ENCODE measurements around the gene TFG.

TFG gene

DNA sequence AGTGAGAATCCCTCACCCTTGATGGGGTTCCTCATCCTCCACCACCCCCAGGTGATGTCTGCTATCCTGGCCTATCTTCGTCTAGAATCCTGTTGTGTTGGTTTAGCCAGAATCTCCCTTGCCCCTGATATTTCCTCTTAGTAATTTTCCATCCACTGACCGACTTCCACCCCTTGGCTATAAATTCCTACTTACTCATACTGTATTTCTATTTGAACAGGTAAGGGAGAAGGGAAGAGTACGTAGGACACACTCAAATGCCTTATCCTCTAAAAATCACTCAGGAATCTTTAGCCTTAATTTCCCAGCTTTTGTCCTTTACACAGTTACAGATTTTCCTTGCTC lies 678 bp upstream of the TFG start:
- no peak for DNase-seq

DNA sequence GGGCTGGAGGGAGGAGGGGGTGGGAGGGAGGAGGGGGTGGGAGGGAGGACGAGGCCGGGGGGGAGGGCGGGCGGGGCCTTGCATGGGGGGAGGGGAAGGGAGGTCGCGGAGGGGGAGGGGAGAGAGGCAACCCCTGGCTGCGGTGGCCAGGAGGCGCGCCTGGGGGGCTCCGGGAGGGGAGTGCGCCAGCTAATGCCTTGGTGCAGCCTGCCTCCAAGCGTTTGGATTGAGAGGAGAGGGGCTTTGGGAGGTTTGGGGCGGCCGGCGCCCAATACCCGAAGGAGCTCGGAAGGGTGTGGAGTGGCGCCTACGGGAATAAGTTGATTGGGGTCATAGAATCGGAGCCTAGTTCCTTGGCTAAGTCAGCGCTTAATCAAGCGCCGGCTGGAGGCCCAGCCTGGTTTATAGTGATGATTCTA lies 557 bp downstream of the TFG start:
- peak; percentile 37 for DNase-seq

DNA sequence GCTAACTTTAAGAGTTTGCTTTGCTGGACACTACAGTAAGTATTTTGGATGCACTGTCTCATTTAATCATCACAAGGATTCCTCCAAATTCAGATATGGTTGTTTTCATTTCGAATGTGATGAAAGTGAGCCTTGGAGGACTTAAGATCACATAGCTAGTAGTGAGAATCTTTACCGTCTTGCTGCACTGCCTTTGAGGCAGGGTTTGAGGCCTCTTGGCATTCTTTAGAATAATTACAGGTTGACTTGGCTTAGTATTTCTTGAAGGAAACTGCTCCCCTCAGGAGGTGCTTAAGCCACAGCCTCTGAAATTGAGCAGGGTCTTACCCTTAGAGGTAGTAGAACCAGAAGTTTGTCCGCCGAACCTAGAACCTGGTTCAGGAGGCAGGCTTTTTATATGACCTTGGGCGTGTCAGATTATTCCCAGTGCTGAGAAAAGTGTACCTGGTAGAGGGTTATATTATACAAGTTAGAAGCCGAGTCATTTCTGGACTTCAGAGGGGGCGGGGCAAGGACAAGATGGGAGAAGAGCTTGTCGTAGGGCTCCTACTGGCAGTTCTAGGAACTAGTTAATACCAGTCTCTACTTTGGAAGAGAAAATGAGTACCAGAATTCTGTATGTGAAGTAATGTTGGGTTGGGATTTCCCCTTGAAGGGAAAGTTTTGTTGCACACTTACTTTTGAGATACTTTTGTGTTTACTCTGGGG lies 1.1 kb downstream of the TFG start:
- DNase-seq, result peak; percentile 79

DNA sequence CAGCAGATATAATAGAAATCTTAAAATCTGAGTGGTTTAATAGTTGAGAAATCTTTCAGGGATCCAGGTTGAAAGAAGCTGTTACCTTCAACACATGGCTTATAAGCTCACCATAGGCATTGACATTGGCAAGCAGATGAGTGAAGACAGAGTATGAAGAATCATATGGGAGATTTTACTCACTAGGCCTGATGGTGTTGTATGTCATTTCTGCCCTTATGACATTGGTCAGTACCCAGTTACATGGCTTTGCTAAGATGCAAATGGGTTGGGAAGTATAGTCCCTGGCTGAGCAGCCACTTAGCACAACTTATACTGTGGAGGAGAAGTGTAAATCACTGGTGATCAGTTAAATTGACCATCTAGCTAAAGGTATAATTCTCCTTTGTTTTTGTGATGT lies 5.9 kb downstream of the TFG start:
- DNase-seq, result no peak

DNA sequence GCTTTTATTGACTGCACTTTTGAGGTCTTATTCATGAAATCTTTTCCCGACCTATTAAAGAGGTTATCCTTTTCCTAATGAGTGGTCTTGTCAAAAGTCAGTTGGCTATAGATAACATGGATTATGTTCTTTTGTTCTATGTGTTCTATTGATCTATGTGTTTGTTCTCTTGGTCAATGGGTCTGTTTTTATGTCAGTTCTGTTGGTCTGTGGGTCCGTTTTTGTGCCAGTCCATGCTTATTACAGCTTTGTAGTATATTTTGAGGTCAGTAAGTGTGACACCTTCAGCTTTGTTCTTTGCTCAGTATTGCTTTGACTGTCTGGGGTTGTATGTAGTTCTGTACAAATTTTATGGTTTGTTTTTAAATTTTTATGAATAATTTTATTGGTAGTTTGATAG lies 7.8 kb downstream of the TFG start:
- no peak for DNase-seq

DNA sequence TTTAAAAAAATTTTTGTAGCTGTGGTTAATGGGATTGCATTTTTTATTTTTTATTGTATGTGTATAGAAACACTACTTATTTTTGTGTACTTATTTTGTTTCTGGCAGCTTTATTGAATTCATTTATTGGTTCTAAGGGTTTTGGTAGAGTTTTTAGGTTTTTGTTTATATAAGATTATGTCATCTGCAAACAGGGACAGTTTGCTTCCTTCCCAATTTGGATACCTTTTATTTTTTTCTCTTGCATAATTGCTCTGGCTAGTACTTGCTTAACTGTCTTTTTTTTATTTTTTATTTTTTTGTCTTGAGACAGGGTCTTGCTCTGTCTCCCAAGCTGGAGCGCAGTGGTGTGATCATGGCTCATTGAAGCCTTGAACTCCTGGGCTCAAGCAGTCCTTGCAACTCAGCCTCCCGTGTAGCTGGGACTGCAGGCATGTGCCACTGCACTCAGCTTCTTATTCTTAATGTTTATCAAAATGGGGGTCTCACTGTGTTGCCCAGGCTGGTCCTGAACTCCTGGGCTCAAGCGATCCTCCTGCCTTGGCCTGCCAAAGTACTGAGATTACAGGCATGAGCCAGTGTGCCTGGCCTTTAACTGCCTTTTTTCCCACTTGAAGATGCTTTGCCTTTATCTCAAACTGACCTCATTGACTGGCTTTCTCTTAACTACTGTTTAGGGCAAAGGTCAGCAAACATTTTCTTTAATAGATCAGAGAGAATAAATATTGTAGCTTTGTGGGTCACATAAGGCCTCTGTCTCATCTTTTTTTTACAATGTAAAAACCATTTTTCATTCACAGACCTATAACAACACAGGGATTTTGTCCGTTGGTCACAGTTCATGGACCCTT lies 8.6 kb downstream of the TFG start:
- no peak for DNase-seq

DNA sequence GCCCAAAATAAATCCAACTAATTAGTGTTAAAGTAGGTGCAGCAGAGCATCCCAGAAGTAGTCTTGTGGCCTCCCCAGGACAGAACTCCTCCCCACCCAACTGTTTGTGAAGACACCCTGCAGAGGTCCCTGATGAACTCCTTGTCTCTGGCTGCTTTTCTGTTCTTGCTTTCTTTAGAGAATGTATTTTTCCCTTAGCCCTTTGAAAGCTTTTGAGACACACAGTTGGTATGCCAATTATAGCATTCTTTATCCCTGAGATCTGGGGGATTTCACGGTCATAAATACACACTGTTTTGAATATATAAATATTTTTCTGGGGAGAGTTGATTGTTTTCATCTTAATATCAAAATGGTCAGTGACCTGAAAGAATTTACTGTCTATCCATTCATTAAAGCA lies 9.8 kb downstream of the TFG start:
- no peak for DNase-seq

DNA sequence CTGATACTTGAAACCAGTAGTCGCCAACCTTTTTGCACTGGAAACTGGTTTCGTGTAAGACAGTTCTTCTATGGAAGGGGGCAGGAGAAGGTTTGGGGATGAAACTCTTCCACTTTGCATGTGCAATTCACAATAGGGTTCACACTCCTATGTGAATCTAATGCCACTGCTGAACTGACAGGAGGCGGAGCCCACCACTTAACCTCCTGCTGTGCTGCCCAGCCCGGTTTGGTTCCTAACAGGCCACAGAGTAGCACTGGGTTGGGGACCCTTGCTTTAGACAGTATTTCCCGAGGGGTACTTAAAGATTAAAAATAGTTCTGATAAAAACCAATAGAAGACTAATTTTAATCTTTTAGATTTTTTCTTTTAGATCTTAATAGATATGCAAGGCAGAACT lies 11.1 kb downstream of the TFG start:
- no peak for DNase-seq

DNA sequence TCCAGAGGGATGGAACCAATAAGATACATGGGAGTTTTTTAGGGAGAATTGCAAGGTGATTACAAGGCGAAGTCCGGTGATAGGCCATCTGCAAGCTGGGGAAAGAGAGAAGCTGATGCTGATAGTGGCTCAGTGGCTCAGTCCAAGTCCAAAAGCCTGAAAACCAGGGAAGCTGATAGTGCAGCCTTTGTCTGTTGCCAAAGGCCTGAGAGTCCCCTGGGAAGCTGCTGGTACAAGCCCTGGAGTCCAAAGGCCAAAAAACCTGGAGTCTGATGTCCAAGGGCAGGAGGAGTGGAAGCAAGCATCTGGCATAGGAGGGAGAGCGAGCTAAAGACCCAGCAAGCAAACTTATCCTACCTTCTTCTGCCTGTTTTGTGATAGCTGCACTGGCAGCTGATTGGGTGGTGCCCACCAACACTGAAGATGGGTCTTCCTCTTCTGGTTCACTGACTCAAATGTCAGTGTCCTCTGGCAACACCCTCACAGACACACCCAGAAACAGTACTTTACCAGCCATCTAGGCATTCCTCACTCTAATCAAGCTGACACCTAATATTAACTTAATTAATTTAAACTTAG lies 16.7 kb downstream of the TFG start:
- no peak for DNase-seq

DNA sequence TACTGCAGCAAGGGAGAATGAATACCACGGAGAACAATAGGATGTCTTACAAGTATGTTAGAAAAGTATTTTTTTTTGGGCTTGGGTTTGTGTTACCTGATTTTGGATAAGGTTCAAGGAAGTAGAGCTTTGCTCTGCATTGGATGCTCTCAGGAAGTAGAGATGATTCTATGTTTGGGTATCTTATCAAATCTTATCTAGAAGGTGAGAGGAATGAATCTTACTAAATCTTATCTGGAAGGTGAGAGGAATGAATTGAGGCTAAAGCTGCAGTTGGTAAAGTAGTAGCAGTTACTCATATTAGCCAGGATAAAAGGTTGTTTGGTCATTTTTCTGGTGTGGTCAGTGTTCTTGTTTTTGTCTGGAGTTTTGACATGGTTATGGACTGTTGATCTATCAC lies 17.4 kb downstream of the TFG start:
- no peak for DNase-seq

DNA sequence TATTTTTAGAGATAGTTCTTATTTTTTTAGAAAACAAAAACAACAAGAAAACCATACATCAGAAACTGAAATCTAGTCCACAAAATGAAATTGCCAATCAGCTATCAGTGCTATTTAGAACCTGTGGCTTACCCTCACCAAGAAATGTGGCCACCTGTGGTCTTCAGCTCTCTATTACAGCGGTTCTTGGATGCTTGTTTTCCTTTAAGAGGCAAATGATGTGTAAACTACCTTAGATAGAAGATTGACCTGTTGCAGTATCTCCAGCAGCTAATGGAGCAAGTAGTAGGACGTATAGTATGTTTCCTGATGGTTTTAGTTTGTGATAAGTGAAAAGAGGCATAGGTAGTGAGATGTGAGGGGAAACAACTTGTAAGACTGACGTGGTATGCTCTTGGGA lies 21.2 kb downstream of the TFG start:
- DNase-seq, result no peak

DNA sequence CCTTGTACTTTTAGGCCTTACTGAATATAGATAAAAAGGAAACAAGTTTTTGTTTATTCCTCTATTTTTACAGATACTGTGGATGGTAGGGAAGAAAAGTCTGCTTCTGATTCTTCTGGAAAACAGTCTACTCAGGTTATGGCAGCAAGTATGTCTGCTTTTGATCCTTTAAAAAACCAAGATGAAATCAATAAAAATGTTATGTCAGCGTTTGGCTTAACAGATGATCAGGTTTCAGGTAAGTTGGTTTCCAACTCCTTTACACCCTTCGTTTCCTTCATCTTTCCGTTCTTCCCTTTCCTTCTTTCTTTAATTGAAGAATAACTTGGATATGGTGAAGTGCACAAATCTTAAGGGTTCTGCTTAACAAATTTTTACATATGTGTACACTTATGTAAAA lies 23.1 kb downstream of the TFG start:
- no peak for DNase-seq

DNA sequence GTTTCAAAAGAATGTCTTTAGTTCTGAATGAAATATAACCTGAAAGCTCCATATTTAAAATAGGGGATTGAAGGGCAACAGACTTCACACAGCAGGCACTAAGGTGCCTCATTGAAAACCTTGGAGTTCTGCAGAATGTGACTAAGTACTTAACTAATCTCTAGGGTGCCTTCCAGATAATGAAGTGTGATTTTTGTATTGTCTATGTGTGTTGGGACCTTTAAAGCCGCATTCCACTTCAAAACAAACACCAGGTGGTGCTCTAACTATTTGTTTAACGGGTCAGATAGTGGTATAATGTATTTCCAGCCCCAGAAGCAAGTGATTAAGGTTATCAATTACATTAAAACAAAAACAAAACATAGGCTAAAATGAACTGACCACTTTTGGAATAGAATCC lies 28.0 kb downstream of the TFG start:
- no peak for DNase-seq

DNA sequence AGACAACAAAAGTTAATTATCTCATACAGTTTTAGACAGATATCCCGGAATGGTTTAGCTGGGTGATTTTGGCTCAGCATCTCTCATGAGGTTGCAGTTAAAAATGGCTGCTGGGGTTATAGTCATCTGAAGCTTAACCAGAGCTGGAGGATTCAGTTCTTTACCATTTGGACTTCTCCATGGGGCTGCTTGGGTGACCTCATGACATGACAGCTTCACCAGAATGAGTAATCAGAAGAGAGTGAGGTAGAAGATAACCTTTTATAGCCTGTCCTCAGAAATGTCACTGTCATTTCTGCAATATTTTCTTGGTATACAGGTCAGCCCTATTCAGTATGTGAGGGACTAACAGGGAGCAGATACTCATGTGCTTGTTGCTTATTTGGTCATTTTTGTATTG lies 30.9 kb downstream of the TFG start:
- no peak for DNase-seq

DNA sequence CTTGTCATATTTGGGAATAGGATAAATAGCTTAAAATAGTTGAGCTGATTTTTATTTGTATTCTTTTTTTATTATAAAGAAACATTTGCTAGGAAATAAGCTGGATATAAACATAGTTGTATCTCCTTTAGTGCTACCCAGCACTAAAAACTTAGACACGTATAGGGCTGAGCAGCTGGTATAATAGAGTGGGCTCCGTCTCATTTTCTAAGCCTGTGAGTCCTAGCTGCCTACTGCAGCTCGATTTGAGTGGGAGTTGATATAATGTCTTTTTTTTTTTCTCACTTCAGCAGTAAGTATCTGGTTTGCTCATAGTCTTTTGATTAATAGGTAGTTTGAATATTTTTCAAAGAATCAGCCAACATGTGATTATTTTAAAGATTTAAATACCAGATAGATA lies 34.2 kb downstream of the TFG start:
- DNase-seq, result no peak

DNA sequence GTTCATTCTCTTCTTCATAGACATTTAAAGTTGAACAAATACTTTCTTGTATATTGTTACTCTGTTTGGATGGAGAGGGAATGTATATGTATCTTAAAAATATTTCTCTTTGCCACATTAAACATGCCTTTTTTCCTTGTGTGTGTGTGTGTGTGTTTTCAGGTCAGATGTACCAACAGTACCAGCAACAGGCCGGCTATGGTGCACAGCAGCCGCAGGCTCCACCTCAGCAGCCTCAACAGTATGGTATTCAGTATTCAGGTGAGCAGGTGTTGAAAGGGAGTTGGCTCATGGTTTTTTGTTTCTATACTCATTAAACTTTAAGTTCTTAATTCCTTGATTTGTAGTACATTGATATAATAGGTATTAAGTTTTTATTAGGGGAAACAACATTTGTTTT lies 35.4 kb downstream of the TFG start:
- no peak for DNase-seq

DNA sequence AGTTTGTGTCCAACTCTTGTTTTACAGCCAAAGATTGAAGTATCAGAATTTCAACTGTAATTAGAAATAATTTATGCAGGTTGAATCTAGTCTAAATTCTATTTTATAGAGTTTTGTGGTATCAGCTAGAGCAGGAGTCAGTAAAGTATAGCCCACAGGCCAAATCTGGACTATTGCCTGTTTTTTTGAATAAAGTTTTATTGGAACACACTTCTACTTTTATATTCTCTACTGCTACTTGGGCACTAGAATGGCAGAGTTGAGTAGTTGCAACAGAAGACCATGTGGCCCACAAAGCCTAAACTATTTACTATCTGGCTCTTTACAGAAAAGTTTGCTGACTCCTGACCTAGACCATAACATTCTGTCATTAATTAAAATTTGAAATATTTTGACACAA lies 36.3 kb downstream of the TFG start:
- no peak for DNase-seq

DNA sequence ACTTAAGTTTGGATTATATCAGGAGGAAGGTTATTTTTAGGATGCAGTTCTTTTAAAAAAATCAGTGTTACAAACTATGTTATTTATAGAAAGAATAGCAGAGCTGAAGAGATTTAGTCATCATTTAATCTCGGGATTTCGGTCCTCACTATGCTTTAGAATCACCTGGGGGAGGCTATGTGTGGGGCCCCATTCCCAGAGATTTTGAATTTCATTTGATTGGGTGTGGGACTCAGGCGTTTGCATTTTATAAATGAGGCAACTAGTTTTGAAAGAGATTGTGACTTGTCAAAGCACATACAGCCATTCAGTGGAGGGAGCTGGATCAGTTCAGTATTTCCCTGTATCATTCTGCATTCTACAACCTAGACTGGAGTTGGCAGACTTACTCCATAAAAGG lies 36.8 kb downstream of the TFG start:
- DNase-seq, result no peak

DNA sequence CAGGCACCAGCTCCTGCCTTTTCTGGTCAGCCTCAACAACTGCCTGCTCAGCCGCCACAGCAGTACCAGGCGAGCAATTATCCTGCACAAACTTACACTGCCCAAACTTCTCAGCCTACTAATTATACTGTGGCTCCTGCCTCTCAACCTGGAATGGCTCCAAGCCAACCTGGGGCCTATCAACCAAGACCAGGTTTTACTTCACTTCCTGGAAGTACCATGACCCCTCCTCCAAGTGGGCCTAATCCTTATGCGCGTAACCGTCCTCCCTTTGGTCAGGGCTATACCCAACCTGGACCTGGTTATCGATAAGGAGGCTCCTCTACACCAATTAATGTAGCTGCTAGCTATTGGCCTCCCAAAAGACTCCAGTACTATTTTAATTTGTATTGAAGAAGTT lies 38.9 kb downstream of the TFG start:
- no peak for DNase-seq

DNA sequence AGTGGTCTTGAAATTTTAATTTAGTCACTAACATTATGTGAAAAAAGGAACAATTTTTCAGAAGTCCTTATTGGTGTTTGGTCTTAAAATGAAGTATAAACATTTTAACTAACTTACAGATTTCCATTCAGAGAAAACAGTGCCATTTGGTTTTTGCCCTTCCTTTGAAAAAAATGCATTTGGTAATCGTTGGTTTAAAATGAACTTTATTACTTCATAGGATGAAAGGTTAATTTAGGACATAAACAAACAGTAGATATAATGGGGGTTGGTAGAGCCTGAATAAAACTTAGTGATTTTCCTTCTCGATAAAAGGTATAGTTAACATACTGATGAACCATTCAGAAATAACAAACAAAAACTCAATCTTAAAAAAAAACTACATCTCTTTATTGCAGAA lies 39.7 kb downstream of the TFG start:
- DNase-seq, result no peak

DNA sequence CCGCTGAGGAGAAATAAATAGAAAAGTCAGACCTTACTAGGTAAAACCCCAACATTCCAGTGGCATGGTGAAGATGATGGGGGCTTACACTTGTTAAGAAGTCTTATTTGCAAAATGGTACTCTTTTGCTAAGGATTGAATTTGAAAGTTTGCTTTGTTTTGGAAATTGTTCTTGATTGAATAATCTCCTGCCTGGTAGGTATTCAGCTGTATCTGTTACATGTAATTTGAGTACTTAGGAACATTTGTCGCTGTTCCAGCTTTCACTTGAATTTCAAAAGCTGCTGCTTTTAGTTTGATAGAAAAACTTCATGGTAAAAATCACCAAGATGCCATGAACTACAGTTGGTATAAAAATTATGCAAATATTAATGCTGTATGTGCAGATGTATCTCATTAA lies 44.6 kb downstream of the TFG start:
- DNase-seq, result no peak

DNA sequence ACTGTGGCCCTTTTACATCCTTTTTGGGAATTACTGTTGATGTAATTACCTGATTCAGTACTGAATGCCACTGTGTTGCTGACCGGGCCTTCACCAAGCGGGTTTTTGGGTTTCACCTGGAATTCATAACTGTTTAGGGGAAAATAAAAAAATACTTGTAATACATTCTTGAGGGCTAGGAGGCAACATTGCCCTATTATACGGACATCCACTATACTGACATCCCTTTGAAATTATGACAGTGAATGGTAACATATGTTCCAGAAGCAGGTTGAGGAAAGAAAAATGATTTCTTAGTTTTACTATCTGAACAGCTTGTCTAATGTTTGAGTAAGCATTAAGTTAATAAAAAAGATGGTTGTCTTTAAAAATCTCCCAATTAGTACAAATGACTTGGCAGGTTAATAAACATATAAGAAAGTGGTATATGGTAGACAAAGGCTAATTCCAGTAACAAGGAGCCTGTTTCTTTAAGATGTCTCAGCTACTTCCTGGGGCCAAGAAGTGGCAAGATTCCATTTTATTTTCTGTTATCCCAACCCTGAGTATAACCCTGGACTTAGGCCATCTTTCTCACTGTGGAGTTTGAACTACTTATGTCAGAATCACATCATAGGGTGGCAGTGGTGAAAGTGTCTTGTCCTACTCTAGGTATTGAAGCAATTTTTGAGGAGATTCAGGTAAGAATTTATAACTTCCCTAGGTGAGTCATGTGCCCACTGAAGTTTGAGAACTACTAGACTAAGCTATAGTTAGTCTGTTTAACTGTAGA lies 45.5 kb downstream of the TFG start:
- DNase-seq, result no peak

DNA sequence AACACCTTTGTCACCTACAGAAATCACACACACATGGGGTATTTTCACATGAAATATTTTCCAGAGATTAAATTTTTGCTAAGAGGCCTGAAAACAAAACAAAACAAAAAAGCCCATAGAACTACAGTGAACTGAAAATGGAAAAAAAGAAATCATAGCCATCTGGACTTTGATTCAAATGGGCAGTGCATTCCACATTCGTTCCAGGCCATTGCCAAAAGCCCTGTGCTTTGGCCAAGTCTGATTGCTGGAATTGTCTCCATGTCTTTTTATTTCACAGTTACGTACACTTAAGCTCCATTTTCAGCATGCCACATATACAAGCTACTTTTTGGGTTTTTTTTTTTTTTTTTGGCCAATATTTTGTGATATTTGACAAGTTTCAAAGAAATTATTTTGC lies 47.1 kb downstream of the TFG start:
- DNase-seq, result no peak

DNA sequence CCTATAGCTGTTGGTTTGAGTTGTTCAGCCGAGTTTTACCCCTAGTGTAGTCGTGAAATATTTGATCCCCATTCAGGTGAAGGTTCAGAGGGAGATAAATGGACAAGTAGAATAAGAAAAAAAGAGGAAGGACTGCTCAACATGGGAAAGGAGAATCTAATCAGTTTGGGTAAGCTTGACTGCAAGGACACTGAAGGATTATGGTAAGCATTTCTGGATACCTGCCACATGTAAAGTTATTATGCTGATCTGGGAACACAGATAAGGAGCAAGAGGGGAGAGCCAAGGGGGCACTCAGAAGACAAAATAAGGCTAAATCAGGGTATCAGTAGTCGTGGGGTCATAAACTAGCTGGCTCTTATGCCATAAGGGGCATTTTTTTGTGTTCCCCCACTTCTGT lies 49.9 kb downstream of the TFG start:
- no peak for DNase-seq
